ENCODE results near the gene ZSCAN12.

ZSCAN12 gene

DNA sequence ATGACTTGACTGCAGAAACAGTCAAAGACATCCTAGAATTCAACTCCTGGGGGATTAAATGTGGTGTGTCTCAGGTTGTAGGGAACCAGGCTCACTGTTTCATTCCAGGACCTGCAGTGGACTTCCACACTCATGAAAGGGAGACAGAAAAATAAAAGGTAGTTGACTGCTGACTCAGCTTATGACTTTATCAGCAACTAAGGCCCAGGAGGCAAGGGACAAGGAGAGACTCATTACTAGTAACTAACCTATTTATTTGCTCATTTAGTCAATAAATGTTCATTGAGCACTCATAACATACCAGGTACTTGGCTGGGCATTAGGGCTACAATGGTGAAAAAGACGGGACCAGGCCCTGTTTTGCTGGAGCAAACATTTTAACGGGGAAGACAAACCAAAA is 66.5 kb downstream of the ZSCAN12 start:
- H3K4me3 ChIP-seq (ENCODE audit: insufficient read depth, low read depth, low read length): no peak overlapping the region
- peaks cover 5% of the 10 kb centered on the region for H3K4me1 ChIP-seq (ENCODE audit: control insufficient read depth, insufficient read depth, low read length)
- no peaks in the 10 kb centered on the region for H3K36me3 ChIP-seq (ENCODE audit: control insufficient read depth, insufficient read depth, low read length)
- no peaks in the 10 kb centered on the region for H3K27me3 ChIP-seq (ENCODE audit: control insufficient read depth, insufficient read depth, low read length, poor library complexity, severe bottlenecking)
- WGBS, 2 experiments: 100% methylated on average over 1 of the region's 2 CpGs; no CpG with 5 or more reads in 1 of the 2 experiments
- H3K27ac ChIP-seq (ENCODE audit: insufficient read depth, low read depth, low read length, poor library complexity, severe bottlenecking): no peak overlapping the region
- no peaks in the 10 kb centered on the region for H3K9me3 ChIP-seq (ENCODE audit: control insufficient read depth, low read length)

DNA sequence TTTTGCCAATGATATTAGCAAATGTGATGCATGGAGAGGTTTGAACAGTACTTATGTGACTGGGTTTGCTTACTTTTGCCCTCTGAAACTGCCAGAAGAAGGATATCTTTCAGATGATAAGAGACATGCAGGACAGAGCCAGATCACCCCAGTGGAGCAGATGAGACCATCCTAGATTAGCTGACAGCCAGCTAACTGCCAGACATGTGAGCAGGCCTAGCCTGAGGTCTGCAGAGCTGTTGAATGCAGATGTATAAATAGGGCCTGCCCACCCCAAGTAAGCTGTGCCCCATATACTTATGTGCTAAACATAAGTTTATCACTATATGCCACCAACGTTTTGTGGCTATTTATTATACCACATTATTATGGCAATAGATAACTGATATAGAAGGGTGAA is 69.5 kb downstream of the ZSCAN12 start:
- peaks cover 23% of the 10 kb centered on the region for H3K36me3 ChIP-seq (ENCODE audit: control insufficient read depth, insufficient read depth, low read length)
- no peaks in the 10 kb centered on the region for H3K4me1 ChIP-seq (ENCODE audit: control insufficient read depth, insufficient read depth, low read length)
- H3K27me3 ChIP-seq (ENCODE audit: control insufficient read depth, insufficient read depth, low read length, poor library complexity, severe bottlenecking): no peaks in the 10 kb centered on the region
- 67% methylated on average over 1 of the region's 1 CpG; no CpG with 5 or more reads in 1 of the 2 experiments for WGBS, 2 experiments
- no peak overlapping the region for H3K27ac ChIP-seq (ENCODE audit: insufficient read depth, low read depth, low read length, poor library complexity, severe bottlenecking)
- no peak overlapping the region for H3K4me3 ChIP-seq (ENCODE audit: insufficient read depth, low read depth, low read length)
- peaks cover 13% of the 10 kb centered on the region for H3K9me3 ChIP-seq (ENCODE audit: control insufficient read depth, low read length)

Data from ectodermal cell (in vitro differentiated cells).